Psoas muscle (tissue), 8 donors: ENCODE data around the gene MROH2A. TPM values are rescaled to one million over a fixed set of nuclear protein-coding genes. Genes with fewer than 3 reads are reported as not detected.

Experiments used
- ATAC-seq, 4 donors: fragments of 200-7000 bp; cut with Tn5 transposase; one replicate each; pipeline ENCODE4 v1.9.1; 2020; ENCODE audit warnings: moderate library complexity in 3 of 4, mild to moderate bottlenecking in 2 of 4
- DNase-seq, 2 donors: peaks; one replicate each; pipeline ENCODE4 v3.0.0-alpha.2; 2020
- H3K27ac ChIP-seq: fragments of 200-600 bp; one replicate; pipeline ENCODE4 v1.8.0; 2022
- H3K27me3 ChIP-seq, 3 donors: fragments of 200-600 bp in 1 of 3; one replicate each; pipeline versions ENCODE4 v1.6.1 to v1.8.0; 2013 to 2022; ENCODE audit warnings: low read length in 2 of 3, mild to moderate bottlenecking in 2 of 3, moderate library complexity in 1 of 3; ENCODE audit not compliant: insufficient read depth in 3 of 3
- H3K36me3 ChIP-seq, 2 donors: fragments of 200-600 bp in 1 of 2; one replicate each; pipeline versions ENCODE4 v1.6.1 to v1.8.0; 2013 to 2022; ENCODE audit warnings: low read depth in 1 of 2, mild to moderate bottlenecking in 1 of 2, moderate library complexity in 1 of 2; ENCODE audit not compliant: insufficient read depth in 1 of 2
- H3K4me1 ChIP-seq: fragments of 200-600 bp; one replicate; pipeline ENCODE4 v1.8.0; 2022
- H3K4me3 ChIP-seq: fragments of 200-600 bp; one replicate; pipeline ENCODE4 v1.8.0; 2022; ENCODE audit warnings: mild to moderate bottlenecking
- H3K9me3 ChIP-seq: fragments of 200-600 bp; one replicate; pipeline ENCODE4 v1.8.0; 2022
- WGBS, 3 donors: extraction: QIAGEN DNeasy Blood & Tissue Kit; methylation state at CpG; one replicate each; pipeline versions ENCODE4 v1.1.6 to v1.1.7; 2013; 5-methylcytosine and 5-hydroxymethylcytosine counted together
- intact Hi-C, 2 donors: fragments of 100-400 bp; cut with DNase I; formaldehyde crosslinking; loops; one replicate each; pipeline versions ENCODE4 v1.11.0 to v1.14.2; 2022
- polyA plus RNA-seq, 3 donors: library from polyadenylated mRNA; stranded (reverse); fragments of 200-250 nt; gene quantifications; one replicate each; pipeline ENCODE4 v1.2.3, GENCODE V29; 2013
- total RNA-seq, 4 donors: library from RNA; stranded (reverse); fragmentation: NEBNext Ultra II Directional in 2 of 4; extraction: Animal tissue kit (Norgen Biotek cat#: 25700) in 2 of 4; gene quantifications; one replicate each; pipeline versions ENCODE4 v1.2.1 to v1.2.4, GENCODE V29; 2021 to 2023
- TF ChIP-seq, protein P1 (sequence below): fragments of 200-600 bp; IDR thresholded peaks from one replicate; pipeline ENCODE4 v1.8.0; 2022; ENCODE audit warnings: antibody characterized with exemption
- donor health status: healthy with polysubstance abuse.
- donor health status: DM: no; HTN: no; CAD: no; lungs with moderate emphysema.
- donor health status: Bipolar disorder and iron deficiency.
- donor health status: healthy.
- donor health status: DM: yes; HTN: yes; CAD: no.
- donor health status: DM: no; HTN: no; CAD: no.
- donor health status: DM: no; HTN: no; CAD: no.
- donor health status: DM: yes; HTN: yes; CAD: no.

MROH2A gene
- total and polyA plus RNA-seq, 7 donors = not detected

DNA sequence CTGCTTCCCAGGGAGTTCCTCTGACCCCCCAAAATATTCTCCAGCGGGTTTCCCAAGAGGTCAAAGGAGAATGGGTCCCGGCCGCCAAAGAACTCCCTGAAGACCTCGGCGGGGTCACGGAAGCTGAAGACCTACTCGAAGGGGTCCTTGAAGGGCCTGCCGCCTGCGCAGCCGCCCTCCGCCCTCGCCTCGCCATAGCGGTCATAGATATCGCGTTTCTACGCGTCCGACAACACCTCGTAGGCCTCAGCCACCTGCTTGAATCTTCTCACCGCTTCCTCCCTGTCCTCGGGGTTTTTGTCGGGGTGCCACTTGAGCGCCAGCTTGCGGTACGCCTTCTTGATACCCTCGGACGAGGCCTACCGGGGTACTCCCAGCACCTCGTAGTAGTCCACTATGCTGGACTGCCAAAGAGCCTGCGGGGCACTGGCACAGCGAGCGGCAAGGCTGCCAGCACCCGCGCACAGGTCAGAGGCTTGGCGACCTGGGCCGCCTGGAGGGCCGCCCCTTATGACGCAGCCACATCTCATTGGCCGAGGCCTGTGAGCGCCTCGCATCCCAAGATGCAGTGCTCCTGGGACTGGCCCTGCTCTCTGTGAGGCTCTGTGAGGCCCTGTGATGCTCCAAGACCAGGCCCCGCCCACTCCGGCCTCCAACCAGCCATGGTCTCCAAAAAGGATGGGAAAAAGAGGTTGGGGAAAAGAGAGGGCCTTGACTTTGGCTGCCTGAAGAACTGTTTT, 23.1 kb upstream of the MROH2A start:
- TF ChIP-seq, protein P1, sequence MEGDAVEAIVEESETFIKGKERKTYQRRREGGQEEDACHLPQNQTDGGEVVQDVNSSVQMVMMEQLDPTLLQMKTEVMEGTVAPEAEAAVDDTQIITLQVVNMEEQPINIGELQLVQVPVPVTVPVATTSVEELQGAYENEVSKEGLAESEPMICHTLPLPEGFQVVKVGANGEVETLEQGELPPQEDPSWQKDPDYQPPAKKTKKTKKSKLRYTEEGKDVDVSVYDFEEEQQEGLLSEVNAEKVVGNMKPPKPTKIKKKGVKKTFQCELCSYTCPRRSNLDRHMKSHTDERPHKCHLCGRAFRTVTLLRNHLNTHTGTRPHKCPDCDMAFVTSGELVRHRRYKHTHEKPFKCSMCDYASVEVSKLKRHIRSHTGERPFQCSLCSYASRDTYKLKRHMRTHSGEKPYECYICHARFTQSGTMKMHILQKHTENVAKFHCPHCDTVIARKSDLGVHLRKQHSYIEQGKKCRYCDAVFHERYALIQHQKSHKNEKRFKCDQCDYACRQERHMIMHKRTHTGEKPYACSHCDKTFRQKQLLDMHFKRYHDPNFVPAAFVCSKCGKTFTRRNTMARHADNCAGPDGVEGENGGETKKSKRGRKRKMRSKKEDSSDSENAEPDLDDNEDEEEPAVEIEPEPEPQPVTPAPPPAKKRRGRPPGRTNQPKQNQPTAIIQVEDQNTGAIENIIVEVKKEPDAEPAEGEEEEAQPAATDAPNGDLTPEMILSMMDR = no peak
- no peak for DNase-seq
- Histone ChIP-seq H3K36me3 (no peaks in the 10 kb centered on the region), H3K27me3 (peaks cover 0 to 1% (median 0%) of the 10 kb centered on the region in 3 donors), H3K4me1 (no peaks in the 10 kb centered on the region), H3K4me3 (no peak overlapping the region), H3K27ac (no peak overlapping the region), H3K9me3 (no peaks in the 10 kb centered on the region)
- ATAC-seq = no peak
- intact Hi-C loops = no loop called here
- WGBS, 3 donors = 86 to 92% (median 90%) methylated on average over 42 to 44 of the region's 44 CpGs

DNA sequence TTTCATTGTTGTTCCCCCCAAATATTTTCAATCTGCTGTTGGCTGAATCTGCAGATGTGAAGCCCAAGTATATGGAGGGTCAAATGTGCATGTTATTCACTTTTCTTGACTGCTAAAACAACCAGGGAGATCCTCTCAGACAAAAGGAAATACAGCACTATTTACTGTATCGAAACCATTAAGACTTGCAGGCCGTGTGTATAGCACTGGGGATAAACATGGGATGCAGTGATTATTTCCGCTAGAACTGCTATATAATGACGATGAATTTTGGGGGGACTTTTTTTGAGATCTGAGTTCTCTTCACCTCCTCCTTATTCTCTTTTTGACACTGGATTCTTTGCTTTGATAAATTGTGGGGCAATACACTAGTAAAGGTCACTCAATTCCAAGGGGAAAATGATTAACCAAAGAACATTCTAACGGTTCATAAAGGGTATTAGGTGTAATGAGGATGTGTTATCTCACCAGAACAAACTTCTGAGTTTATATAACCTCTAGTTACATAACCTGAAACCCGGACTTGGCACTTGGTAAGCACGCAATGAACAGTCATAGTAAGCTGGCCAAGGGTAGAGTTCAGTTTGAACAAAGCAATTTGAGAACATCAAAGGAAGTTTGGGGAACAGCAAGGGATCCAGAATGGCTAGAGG, 21.6 kb upstream of the MROH2A start:
- Histone ChIP-seq H3K4me1 (no peaks in the 10 kb centered on the region), H3K9me3 (no peaks in the 10 kb centered on the region), H3K4me3 (no peak overlapping the region), H3K27ac (no peak overlapping the region), H3K36me3 (no peaks in the 10 kb centered on the region), H3K27me3 (peaks cover 0 to 1% (median 0%) of the 10 kb centered on the region in 3 donors)
- intact Hi-C loops = no loop called here
- WGBS, 3 donors = 67 to 71% (median 69%) methylated on average over 7 of the region's 7 CpGs
- TF ChIP-seq, protein P1 = no peak
- ATAC-seq (no peak), DNase-seq (no peak)

DNA sequence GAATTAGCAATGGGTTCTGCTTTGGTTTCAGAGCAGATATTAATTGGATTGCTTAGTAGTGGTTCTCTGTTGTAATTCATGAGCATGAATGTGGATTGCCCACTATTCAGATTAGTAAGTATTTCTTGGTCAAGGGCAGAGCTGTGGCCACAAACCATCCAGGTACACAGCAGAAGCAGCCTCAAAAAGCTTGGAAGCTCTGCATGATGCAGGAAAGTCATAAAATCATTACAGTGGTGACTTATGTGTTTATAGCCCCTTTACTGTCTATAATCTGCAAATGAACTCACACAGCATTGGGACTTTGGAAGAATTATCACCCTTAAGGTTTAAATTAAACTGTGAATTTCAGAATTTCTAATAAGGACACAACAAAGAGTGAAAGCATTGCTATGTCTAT, 20.0 kb upstream of the MROH2A start:
- Histone ChIP-seq H3K36me3 (no peaks in the 10 kb centered on the region), H3K9me3 (no peaks in the 10 kb centered on the region), H3K27ac (no peak overlapping the region), H3K4me1 (no peaks in the 10 kb centered on the region), H3K4me3 (no peak overlapping the region), H3K27me3 (peaks cover 0 to 1% (median 0%) of the 10 kb centered on the region in 3 donors)
- intact Hi-C loops = no loop called here
- no peak for ATAC-seq
- TF ChIP-seq, protein P1 = no peak
- DNase-seq = no peak

DNA sequence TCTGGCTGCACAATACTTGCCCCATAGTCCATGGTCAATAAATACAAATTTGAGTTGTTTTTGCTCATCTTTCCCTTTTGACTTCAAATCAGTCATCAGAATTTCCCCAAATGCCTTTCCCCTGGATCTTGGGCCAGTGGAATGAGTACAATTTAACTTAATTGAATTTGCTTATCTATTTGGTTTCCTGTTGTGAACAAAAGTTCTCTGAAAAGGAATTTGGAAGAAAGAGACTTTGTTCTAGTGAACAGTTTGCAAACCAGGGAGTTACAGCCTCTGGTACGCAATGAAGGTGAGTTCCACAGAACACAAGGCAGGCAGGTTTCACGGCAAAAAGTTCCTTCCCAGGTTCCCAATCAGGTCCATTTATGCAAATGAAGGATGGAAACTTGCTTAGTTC, 19.3 kb upstream of the MROH2A start:
- DNase-seq = no peak
- intact Hi-C loops = no loop called here
- no peak for ATAC-seq
- peaks cover 0 to 1% (median 0%) of the 10 kb centered on the region in 3 donors for H3K27me3 ChIP-seq
- 83 to 92% (median 90%) methylated on average over 2 of the region's 2 CpGs for WGBS, 3 donors
- no peak overlapping the region for H3K27ac ChIP-seq
- no peak overlapping the region for H3K4me3 ChIP-seq
- no peaks in the 10 kb centered on the region for H3K36me3 ChIP-seq
- no peaks in the 10 kb centered on the region for H3K9me3 ChIP-seq
- H3K4me1 ChIP-seq = no peaks in the 10 kb centered on the region
- TF ChIP-seq, protein P1 = no peak
